ENCODE measurements around the gene MLXIP. TPM values are rescaled to one million over a fixed set of nuclear protein-coding genes. Genes with fewer than 3 reads are reported as not detected.

MLXIP gene
- total RNA-seq, 1 experiment from 2014 or later, result 31.3 TPM

DNA sequence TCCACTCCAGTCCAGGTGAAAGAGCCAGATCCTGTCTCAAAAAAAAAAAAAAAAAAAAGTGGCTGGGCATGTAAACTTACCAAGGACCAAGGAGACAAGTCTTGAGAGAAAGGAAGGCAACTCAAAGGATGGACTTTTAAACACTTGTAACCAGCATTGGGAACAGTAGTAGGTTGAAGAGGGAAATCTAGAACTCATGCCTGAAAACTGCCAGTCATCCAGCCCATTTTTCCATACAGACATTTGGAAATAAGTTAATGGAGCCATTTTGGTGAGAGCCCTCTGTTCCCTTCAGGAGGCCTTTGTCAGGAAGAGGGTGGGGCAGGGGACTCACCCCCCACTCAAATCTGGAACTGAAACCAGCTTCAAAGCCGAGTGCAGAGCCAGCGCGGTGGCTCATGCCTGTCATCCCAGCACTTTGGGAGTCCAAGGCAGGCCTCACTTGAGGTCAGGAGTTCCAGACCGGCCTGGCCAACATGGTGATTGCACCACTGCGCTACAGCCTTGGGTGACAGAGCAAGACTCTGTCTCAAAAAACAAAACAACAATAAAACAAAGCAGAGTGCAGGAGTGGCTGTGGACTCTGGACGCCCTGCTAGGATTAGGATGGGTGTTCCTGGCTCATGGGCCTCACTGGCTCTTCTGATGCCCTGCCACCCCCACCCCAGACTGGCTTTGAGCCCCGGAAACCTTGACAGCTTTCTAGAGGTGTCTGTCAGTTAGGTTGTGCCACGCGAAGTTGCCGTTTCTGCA, 1.6 kb upstream of the MLXIP start:
- no peak for DNase-seq (ENCODE audit: low spot score)

DNA sequence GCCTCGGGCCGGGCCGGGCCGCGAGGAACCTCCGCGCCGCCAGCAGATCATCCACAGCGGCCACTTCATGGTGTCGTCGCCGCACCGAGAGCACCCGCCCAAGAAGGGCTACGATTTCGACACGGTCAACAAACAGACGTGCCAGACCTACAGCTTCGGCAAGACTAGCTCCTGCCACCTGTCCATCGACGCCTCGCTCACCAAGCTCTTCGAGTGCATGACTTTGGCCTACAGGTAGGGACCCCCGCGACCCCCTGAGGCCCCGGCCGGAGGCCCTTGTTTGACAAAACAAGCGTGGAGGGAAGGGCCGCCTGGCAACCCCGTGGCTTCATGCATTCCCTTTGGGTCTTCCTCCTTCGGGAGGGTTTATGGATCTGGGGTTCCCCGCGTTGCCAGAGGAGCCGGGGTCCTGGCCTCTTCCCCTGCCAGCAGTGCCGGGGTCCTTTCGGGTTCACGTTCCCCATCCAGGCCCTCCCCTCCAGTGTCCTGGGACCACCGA, 526 bp downstream of the MLXIP start:
- DNase-seq (ENCODE audit: low spot score), result peak; percentile 51

DNA sequence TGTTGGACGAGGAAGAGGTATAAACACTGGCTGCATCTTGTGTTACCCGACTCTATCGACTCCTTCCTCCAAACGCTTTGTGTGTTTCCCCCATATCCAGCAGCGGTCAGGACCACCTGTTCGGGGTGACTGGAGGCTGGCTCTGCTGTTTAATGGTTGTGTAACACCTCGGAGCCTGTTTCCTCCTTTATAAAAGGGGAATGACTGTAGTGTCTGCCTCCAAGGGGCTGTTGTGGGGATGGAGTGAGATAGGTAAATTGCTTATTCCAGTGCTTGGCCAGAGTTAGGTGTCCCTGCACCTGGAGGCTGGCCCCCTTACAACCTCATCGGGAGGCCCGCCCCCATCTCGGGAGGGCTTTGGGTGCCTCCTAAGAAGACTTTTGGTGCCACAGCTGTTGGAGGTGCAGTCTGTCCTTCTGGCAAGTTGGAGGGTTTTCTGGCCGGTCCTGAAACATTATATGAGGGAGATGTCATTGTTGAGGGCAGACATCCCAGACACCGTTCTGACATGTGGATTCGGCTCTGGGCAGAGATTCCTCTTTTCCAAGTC, 1.1 kb downstream of the MLXIP start:
- DNase-seq (ENCODE audit: low spot score), result peak; percentile 48

DNA sequence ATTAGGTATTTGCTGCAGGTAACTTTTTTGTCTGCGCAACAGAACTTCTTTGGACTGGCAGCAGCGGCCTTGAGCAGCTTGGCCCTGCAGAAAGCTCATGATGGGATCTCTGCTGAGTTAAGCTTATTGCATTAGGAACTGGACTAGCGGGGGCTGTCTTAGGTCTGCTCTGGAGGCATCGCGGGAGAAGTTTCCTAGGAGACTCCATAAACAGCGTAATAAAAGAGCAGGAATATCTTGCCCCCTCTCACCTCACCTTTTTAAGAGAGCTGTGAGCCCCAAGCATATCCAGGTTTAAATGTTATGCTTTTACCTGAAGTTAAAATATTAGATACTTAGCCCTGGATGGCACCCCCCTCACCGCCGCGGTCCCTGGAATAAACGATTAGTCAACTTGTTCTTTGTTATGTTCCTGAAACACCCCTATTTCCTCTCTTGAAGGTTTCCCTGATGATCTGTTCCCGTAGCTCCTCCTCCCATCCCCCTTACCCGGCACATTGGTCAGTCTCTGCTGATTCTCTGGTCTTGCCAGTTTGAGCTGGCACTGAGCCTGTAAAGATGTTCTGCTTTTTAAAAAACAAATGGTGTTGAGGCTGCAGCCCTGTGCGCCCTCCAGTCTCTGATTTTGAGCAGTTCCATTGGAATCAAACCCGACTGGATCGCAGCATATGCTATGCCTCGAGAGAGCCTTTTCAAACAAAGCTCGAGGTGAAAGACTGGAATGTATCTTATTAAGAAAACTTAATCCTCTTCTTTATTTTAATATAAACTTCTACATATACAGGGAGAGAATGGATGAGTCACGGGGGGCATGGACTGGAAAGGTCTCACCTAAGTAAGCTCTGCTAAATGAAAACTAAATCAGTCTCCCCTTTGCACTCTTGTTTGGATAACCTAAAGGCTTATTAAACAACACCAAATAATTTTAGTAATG, 1.9 kb downstream of the MLXIP start:
- peak; percentile 74 for DNase-seq (ENCODE audit: low spot score)

DNA sequence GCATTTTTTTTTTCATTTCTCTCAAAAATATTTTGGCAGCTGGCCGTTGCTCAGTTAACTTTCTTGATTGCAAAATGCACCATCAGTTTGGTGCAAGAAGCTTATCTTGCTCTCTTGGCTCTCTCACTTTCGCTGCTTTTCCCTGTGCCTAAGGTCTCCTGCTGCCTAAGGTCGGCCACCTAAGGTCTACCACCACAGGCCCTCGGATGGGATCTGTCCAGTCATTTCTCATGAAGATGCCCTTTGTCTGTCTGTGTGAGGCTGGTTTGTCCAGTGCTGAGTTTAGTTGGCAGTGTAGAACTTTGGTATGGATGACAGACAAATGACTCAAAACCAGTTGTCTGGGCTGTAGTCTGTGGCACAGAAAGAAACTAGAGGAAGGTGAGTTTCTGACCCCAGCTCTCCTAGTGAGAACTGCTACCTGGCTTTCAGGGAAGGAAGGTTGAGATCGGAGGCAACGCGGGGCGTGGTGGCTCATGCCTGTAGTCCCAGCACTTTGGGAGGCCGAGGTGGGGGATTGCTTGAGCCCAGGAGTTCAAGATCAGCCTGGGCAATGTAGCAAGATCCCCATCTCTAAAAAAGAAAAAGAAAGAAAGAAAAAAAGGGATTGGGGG, 2.6 kb downstream of the MLXIP start:
- no peak for DNase-seq (ENCODE audit: low spot score)

DNA sequence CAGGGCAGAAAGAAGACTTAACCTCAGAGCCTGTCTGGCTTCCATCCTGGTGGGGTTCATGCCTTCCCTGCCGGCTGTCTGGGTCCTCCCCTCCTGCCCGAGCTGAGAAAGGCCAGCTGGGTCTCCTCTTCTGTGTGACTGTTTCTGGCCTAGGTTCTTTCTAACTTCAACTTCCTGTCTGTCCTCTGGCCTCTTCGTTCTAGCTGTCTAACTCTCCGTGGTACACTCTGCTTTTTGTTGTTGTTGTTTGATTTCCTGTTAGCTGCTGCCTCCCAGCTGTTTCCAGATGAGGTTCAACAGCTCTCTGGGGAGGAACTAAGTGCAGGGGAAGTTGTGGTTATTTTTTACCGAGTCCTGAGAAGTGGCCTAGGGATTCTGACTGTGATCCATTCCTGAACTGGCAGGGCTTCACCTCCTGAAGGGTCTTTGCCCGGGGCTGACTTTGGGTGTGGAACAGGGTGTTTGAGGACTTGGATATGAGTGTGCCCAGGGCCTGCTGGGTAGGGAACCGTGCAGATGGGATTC, 3.2 kb downstream of the MLXIP start:
- no peak for DNase-seq (ENCODE audit: low spot score)

DNA sequence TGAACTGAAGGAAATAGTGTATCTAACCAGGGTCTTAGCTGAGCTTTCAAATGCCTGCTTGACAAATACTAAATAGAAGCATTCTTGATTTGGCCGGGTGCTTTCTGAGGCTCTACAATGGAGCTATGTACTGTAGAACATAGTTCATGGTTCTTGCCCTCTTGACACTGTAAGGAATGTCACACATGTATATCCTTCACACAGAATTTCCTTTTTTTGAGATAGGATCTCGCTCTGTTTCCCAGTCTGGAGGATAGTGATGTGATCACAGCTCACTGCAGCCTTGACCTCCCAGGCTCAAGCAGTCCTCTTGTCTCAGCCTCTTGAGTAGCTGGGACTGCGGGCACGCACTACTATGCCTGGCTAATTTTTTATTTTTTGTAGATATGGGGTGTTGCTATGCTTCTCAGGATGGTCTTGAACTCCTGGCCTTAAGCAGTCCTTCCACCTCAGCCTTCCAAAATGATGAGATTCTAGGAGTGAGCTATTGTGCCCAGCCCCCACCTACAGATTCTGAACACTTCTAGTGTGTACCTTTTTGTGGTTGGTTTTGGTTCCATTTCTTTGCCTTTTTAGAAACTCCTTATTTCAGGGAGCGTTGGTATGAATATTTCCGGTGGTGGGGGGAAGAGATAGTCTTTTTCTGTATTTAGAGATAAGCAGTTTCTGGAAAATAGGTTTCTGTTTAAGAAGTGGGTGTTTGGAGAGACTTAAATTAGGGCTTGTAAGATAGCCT, 4.2 kb downstream of the MLXIP start:
- DNase-seq (ENCODE audit: low spot score), result no peak

DNA sequence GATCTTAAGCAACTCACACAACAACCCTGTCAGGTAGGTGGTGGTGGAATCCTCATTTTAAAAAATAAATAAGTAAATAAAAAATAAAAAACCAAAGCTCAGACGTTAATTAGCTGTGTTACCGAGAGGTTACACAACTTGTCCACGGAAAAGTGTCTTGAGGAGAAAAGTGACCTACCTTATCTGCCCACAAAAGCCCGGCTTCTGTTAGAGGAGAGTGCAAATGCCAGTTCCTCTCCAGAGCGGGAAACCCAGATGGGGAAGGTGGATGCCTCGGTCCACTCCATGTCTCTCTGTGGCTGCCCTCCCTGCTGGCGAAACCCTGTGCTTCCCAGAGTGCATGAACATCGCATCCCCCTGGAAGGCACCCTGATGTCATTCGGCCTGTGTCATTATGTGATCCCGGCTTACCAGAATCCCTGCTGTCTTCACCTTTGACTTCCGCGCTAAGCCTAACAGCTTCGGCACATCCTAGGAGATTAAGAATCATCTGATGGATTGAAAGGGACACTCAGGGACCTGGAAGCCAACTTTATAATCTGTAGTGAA, 6.4 kb downstream of the MLXIP start:
- no peak for DNase-seq (ENCODE audit: low spot score)

DNA sequence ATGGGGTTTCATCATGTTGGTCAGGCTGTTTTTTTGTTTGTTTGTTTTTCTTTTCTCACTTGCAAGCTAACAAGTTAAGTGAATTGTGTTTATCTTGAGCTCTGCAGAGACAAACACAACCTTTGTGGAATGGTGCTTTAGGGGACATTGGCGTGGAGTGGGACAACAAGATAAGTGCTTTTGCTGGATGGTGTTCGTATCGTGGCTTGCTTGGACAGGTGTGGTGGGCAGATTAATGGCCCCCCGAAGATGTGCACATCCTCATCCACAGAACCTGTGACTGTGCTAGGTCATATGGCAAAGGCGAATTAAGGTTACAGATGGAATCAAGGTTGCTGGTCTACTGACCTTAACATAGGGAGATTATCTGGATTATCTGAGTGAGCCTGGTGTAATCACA, 7.0 kb downstream of the MLXIP start:
- DNase-seq (ENCODE audit: low spot score), result no peak

DNA sequence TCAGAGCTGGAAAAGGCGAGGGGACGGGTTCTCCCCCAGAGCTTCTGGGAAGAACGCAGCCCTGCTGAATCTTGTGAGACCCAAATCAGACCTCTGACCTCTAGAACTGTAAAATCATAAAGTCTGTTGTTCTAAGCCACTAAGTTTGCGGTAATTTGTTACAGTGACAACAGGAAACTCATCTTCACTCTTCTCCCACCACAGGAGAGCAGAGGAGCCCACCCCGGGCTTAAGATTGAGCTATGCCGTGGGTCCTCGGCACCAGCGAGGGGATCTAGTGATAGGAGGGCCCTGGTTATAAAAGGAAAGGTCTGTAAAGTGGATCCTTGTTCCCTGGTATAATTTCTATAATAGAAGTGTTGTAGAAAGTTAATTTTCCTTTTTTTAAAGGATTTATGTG, 7.6 kb downstream of the MLXIP start:
- no peak for DNase-seq (ENCODE audit: low spot score)

DNA sequence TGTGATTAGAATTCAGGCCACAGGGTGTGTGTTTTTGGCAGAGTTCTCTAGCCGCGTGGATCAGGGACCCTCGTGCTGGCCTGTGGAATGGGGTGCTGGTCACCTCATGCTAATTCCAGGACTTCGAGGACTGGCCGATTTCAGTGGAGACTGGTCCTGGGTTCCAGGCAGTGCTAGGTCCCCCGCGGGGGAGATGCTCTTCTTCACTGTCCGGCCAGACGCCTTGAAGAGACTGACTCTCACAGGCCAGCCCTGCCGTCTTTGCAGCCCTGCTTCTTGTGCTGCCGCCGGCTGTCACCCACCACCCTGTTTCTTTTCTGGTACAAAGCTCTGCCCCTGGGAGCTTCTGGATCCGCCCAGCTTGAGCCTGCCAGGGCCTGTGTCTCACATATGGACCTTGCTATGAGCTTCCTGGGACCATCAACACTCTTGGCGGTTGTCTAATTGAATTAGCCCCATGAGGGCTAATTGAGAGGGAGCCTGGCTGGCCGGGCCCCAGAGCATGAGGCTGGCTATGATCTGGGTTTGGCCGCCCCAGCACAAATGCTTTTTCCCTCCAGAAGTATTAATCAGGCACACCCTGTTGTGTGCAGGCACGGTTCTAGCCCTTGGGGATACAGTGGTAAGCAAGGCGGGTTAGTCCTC, 8.2 kb downstream of the MLXIP start:
- DNase-seq (ENCODE audit: low spot score), result no peak

DNA sequence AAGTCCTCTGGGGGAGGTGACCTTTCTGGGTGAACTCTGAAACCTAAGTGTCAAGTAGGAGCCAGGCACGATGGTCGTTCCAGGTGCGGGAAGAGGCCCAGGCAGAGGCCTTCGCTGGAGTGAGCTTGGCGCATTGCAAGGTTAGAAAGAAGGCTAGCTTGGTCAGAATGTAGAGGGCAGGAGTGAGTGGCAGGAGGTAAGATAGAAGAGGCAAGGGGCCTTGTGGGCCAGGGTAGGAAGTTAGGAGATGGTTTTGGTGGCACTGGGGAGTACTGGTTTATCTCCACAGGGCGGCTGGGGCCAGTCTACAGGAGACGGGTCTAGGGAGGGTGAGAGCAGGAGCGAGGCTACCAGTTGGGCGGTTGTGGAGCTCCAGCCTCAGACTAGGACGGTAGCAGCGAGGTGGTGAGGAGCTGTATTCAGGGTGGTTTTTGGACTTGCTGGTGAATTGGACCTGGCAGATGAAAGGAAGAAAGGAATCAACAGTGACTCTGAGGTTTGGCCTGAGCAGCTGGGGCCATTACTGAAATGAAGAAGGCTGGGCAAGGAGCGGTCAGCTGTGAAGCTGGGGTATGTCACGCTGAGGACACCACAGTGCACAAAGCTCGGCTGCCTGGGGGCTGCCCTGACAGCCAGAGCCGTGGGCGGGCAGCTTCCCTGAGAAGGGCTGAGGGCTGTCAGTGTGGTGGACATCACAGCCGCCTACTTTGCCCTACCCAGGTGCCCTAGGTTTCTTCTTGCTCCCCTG, 9.0 kb downstream of the MLXIP start:
- no peak for DNase-seq (ENCODE audit: low spot score)

DNA sequence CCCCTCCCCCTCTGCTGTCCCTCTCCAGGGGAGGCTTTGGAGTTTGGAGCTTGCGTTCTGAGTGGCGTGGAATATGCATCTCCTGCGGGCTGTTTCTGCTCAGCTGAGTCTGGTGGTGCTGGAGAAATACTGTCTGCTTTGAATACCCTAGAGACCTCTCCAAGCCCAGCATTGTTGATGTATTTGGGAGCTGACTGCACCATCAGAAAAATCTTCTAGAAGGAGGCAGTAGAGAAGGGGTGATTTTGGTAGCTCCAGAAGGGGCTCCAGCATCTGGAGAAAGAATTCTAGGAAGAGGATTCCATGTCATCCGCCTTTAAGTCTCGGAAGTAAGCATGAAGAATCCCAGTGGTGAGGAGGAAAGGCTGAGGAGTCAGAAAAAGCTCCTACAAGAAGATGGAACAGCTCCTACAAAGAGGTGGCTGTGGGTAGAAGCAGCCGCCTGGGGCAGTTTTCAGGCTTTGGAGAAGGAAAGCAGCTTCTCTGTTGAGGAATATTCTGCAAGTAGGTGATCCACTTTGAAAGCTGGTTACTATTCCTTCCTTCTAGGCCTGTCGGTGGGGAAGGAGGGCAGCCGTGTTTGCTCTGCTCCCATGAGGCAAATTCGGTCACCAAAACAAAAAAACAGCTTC, 9.7 kb downstream of the MLXIP start:
- DNase-seq (ENCODE audit: low spot score), result no peak

DNA sequence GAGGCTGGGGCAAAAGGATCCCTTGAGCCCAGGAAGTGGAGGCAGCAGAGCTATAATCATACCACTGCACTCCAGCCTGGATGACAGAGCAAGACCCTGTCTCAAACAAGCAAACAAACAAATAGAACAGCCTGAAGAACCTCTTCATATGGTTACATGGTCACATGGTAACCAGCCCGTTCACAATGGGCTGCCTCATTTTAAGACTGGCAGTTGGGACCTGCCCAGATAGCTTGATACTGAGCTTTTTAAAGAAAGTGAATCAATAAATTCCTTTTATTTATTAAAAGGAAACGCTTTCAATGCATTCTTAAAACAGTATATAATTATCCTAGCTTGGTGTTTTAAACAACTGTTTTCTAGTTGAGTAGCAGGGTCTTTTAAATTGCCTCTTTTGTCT, 10.5 kb downstream of the MLXIP start:
- DNase-seq (ENCODE audit: low spot score), result no peak

DNA sequence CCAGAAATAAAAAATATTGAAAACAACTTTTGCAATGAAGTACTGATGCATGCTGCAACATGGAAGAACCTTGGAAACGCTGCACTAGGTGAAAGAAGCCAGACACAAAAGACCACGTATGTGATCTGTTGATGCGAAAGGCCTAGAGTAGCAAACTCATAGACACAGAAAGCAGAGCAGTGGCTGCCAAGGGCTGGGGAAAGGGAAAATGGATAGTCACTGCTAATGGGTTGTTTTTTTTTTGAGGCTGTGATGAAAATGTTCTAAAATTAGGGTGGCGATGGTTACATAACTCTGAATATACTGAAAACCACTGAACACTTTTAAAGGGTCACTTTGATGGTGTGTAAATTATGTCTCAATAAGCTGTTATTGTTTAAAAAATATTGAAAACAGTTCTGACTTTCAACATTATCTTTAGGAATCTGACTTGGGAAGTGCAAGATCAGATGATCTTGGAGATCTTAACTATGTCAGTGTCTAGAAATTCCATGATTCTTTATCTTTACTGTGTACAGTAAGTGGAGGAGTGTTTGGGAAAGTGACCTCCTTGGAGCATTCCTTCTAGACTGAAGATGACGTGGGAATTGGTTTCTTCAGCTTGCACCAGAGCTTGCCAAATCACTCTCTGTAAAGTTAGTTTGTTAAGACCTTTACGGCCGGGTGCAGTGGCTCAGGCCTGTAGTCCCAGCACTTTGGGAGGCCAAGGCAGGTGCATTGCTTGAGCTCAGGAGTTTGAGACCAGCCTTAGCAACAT, 12.4 kb downstream of the MLXIP start:
- no peak for DNase-seq (ENCODE audit: low spot score)

DNA sequence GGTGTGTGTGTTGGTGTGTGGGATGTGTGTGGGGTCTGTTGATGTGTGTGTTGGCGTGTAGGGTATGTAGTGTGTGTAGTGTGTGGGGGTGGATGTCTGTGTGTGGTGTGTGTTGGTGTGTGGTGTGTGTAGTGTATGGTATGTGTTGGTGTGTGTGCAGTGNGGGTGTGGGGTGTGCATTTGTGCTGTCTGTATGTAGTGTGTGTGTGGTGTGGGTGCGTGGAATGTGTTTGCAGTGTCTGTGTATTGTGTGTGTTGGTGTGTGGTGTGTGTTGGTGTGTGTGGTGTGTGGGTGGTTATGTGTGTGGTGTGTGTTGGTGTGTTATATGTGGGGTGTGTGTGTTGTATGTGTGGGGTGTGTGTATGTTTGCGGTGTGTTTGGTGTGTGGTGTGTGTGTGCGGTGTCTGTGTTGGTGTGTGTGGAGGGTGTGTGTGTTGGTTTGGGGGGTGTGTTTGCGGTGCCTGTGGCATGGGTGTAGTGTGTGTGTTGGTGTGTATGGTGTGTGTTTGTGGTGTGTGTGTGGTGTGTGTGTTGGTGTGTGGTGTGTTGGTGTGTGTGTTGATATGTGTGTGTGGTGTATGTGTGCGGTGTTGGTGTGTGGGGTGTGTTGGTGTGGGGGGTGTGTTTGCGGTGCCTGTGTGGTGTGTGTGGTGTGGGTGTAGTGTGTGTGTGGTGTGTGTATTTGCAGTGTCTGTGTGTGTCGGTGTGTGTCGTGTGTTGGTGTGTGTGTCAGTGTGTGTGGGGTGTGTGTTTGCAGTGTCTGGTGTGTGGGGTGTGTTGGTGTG, 14.7 kb downstream of the MLXIP start:
- no peak for DNase-seq (ENCODE audit: low spot score)

DNA sequence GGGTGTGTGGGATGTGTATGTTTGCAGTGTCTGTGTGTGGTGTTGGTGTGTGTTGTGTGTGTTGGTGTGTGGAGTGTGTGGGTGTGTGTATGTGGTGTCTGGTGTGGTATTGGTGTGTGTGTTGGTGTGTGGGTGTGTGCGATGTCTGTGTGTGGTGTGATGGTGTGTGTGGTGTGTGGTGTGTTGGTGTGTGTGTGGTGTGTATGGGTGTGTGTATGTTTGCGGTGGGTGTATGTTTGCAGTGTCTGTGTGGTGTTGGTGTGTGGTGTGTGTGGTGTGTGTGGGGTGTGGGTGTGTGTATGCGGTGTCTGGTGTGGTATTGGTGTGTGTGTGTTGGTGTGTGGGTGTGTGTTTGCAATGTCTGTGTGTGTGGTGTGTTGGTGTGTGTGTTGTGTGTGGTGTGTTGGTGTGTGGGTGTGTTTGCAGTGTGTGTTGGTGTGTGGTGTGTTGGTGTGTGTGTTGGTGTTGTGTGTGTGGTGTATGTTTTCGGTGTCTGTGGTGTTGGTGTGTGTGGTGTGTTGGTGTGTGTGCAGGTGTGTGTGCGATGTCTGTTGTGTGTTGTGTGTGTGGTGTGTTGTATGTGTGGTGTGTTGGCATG, 15.7 kb downstream of the MLXIP start:
- DNase-seq (ENCODE audit: low spot score), result no peak

All from HT-29 (cell line).